Measurements from ENCODE around the gene CTSE.
"Not testable (repeated sequence)": the region's sequence is repeated elsewhere in the genome, so short reads cannot be mapped to it uniquely, and the experiment has no call there.

The CTSE gene

GRCh38 chr1:206014601-206015000 is 9.1 kb downstream of the CTSE start:
- DNase-seq (ENCODE audit: low read depth in 2 of 2): no peak

GRCh38 chr1:206013026-206013795 is 10.5 kb downstream of the CTSE start:
- DNase-seq (ENCODE audit: low read depth in 2 of 2): no peak

GRCh38 chr1:206012086-206012859 is 11.4 kb downstream of the CTSE start:
- no peak for DNase-seq (ENCODE audit: low read depth in 2 of 2)

- no peak for DNase-seq (ENCODE audit: low read depth in 2 of 2)
Measured at GRCh38 chr1:206011057-206011456, 12.6 kb downstream of the CTSE start.

- DNase-seq (ENCODE audit: low read depth in 2 of 2): no peak
Measured at GRCh38 chr1:206010060-206010459, 13.6 kb downstream of the CTSE start.

- no peak for DNase-seq (ENCODE audit: low read depth in 2 of 2)
Measured at GRCh38 chr1:206006946-206007345, 16.7 kb downstream of the CTSE start.

- DNase-seq (ENCODE audit: low read depth in 2 of 2): no peak
Measured at GRCh38 chr1:206005778-206006180, 17.9 kb downstream of the CTSE start.

- no peak for DNase-seq (ENCODE audit: low read depth in 2 of 2)
Measured at GRCh38 chr1:206005234-206005633, 18.5 kb downstream of the CTSE start.

GRCh38 chr1:206004826-206005225 is 18.9 kb downstream of the CTSE start:
- no peak for DNase-seq (ENCODE audit: low read depth in 2 of 2)

GRCh38 chr1:206003854-206004800 is 19.6 kb downstream of the CTSE start:
- DNase-seq (ENCODE audit: low read depth in 2 of 2): no peak

GRCh38 chr1:206002871-206003801 is 20.6 kb downstream of the CTSE start, which contains the start of gene RAB7B:
Gene RAB7B (minus strand): TSS chr1:206003395. CDS start chr1:205994135, 9,260 bp downstream.
- DNase-seq (ENCODE audit: low read depth in 2 of 2): no peak

GRCh38 chr1:206002160-206002559 is 21.5 kb downstream of the CTSE start:
- DNase-seq (ENCODE audit: low read depth in 2 of 2): no peak

GRCh38 chr1:206001476-206001888 is 22.2 kb downstream of the CTSE start:
- DNase-seq (ENCODE audit: low read depth in 2 of 2): no peak

- DNase-seq (ENCODE audit: low read depth in 2 of 2): peak in 1 of 2 donors; percentile 37
Measured at GRCh38 chr1:206000641-206001339, 22.9 kb downstream of the CTSE start.

- no peak for DNase-seq (ENCODE audit: low read depth in 2 of 2)
Measured at GRCh38 chr1:205998457-205999241, 25.0 kb downstream of the CTSE start.

- DNase-seq (ENCODE audit: low read depth in 2 of 2): not testable (repeated sequence)
Measured at GRCh38 chr1:205996641-205997040, 27.1 kb downstream of the CTSE start.

GRCh38 chr1:205994346-205994745 is 29.3 kb downstream of the CTSE start:
- DNase-seq (ENCODE audit: low read depth in 2 of 2): no peak

- DNase-seq (ENCODE audit: low read depth in 2 of 2): no peak
Measured at GRCh38 chr1:205993068-205993467, 30.6 kb downstream of the CTSE start.

GRCh38 chr1:205992218-205992882 is 31.3 kb downstream of the CTSE start:
- no peak for DNase-seq (ENCODE audit: low read depth in 2 of 2)
